Measurements from ENCODE around the gene NR3C1.

NR3C1 gene

GRCh38 chr5:143362664-143363227 is 40.7 kb downstream of the NR3C1 start:
- DNase-seq (ENCODE audit: low read depth) = no peak

GRCh38 chr5:143361438-143361837 is 42.0 kb downstream of the NR3C1 start:
- no peak for DNase-seq (ENCODE audit: low read depth)

- DNase-seq (ENCODE audit: low read depth) = no peak
Measured at GRCh38 chr5:143360755-143361154, 42.7 kb downstream of the NR3C1 start.

GRCh38 chr5:143359869-143360268 is 43.6 kb downstream of the NR3C1 start:
- no peak for DNase-seq (ENCODE audit: low read depth)

GRCh38 chr5:143356855-143357583 is 46.5 kb downstream of the NR3C1 start:
- DNase-seq (ENCODE audit: low read depth) = no peak

- peak; percentile 22 for DNase-seq (ENCODE audit: low read depth)
Measured at GRCh38 chr5:143355710-143356109, 47.8 kb downstream of the NR3C1 start.

- DNase-seq (ENCODE audit: low read depth) = no peak
Measured at GRCh38 chr5:143354025-143354424, 49.5 kb downstream of the NR3C1 start.

- no peak for DNase-seq (ENCODE audit: low read depth)
Measured at GRCh38 chr5:143352691-143353090, 50.8 kb downstream of the NR3C1 start.

GRCh38 chr5:143350751-143351602 is 52.5 kb downstream of the NR3C1 start:
- no peak for DNase-seq (ENCODE audit: low read depth)

- no peak for DNase-seq (ENCODE audit: low read depth)
Measured at GRCh38 chr5:143350341-143350740, 53.1 kb downstream of the NR3C1 start.

- no peak for DNase-seq (ENCODE audit: low read depth)
Measured at GRCh38 chr5:143349177-143349576, 54.3 kb downstream of the NR3C1 start.

GRCh38 chr5:143347698-143348344 is 55.7 kb downstream of the NR3C1 start:
- DNase-seq (ENCODE audit: low read depth) = no peak

- no peak for DNase-seq (ENCODE audit: low read depth)
Measured at GRCh38 chr5:143347046-143347445, 56.4 kb downstream of the NR3C1 start.

- DNase-seq (ENCODE audit: low read depth) = no peak
Measured at GRCh38 chr5:143345671-143346440, 57.6 kb downstream of the NR3C1 start.

GRCh38 chr5:143343042-143343441 is 60.4 kb downstream of the NR3C1 start:
- DNase-seq (ENCODE audit: low read depth) = no peak

GRCh38 chr5:143342607-143343006 is 60.9 kb downstream of the NR3C1 start:
- DNase-seq (ENCODE audit: low read depth) = no peak

GRCh38 chr5:143341807-143342570 is 61.5 kb downstream of the NR3C1 start:
- DNase-seq (ENCODE audit: low read depth) = no peak

- no peak for DNase-seq (ENCODE audit: low read depth)
Measured at GRCh38 chr5:143340891-143341685, 62.4 kb downstream of the NR3C1 start.

- DNase-seq (ENCODE audit: low read depth) = no peak
Measured at GRCh38 chr5:143338658-143339366, 64.7 kb downstream of the NR3C1 start.
